Lower leg skin (tissue), 4 donors: ENCODE data around the gene COL4A2. TPM values are rescaled to one million over a fixed set of nuclear protein-coding genes. Genes with fewer than 3 reads are reported as not detected.
"Not testable (repeated sequence)": the region's sequence is repeated elsewhere in the genome, so short reads cannot be mapped to it uniquely, and the experiment has no call there.

Experiments used
- DNase-seq, 2 donors: peaks; one replicate each; pipeline ENCODE4 v3.0.0-alpha.2; 2019; ENCODE audit warnings: low spot score in 2 of 2
- H3K4me3 ChIP-seq: fragments of 200-600 bp; sonication (generic); 2 replicates; pipeline ENCODE4 v1.5.1; 2017; ENCODE audit warnings: mild to moderate bottlenecking, low read depth; ENCODE audit not compliant: poor library complexity, severe bottlenecking
- CTCF ChIP-seq, 3 donors: fragments of 450-650 bp; IDR thresholded peaks; one replicate each; pipeline ENCODE4 v1.5.1; 2016; ENCODE audit warnings: antibody characterized with exemption in 3 of 3, mild to moderate bottlenecking in 3 of 3, moderate library complexity in 2 of 3
- POLR2A ChIP-seq, 2 donors: fragments of 450-650 bp; IDR thresholded peaks; one replicate each; pipeline ENCODE4 v1.6.1; 2016 to 2017; ENCODE audit warnings: antibody characterized with exemption in 2 of 2, mild to moderate bottlenecking in 1 of 2, moderate library complexity in 1 of 2
- WGBS, 2 donors: methylation state at CpG; one replicate each; pipeline ENCODE4 v1.1.5; 2018; 5-methylcytosine and 5-hydroxymethylcytosine counted together
- intact Hi-C: fragments of 100-400 bp; cut with DNase I; formaldehyde crosslinking; loops from one replicate; pipeline ENCODE4 v1.15.0; 2023; ENCODE audit warnings: low total_unique reads
- total RNA-seq, 4 donors: library from RNA; depleted of rRNA; stranded (reverse); fragments of >200 nt; gene quantifications; one replicate each; pipeline ENCODE4 v1.1.0, GENCODE V29; 2016

The COL4A2 gene
- total RNA-seq, 4 donors from 2014 or later: 40.8 to 119 (median 58.9) TPM

GRCh38 chr13:110393761-110394160, 86.7 kb downstream of the COL4A2 start:
- DNase-seq: no peak
- intact Hi-C loops: no loop called here
- WGBS, 2 donors: 97 to 99% methylated on average over 4 of the region's 4 CpGs
- H3K4me3 ChIP-seq: no peak overlapping the region
- no peak for TF ChIP-seq POLR2A (IDR thresholded peaks at IDR 0.05)
- TF ChIP-seq CTCF (IDR thresholded peaks at IDR 0.05): no peak

- no peak for TF ChIP-seq POLR2A (IDR thresholded peaks at IDR 0.05)
- TF ChIP-seq CTCF (IDR thresholded peaks at IDR 0.05): no peak
- no peak overlapping the region for H3K4me3 ChIP-seq
- WGBS, 2 donors: 87 to 93% methylated on average over 13 of the region's 13 CpGs
- DNase-seq: no peak
- intact Hi-C loops: no loop called here
Observed at GRCh38 chr13:110394371-110394841, 87.3 kb downstream of the COL4A2 start.

GRCh38 chr13:110395616-110396015, 88.5 kb downstream of the COL4A2 start:
- H3K4me3 ChIP-seq, DNase-seq, intact Hi-C loops: not testable (repeated sequence)
- WGBS, 2 donors: 90 to 93% methylated on average over 14 of the region's 14 CpGs

- no peak overlapping the region for H3K4me3 ChIP-seq
- no peak for DNase-seq
- no peak for TF ChIP-seq CTCF (IDR thresholded peaks at IDR 0.05)
- intact Hi-C loops: no loop called here
- 55 to 65% methylated on average over 6 of the region's 6 CpGs for WGBS, 2 donors
Observed at GRCh38 chr13:110396476-110396875, 89.4 kb downstream of the COL4A2 start.

- no peak overlapping the region for H3K4me3 ChIP-seq
- DNase-seq: peak; percentile 90 to 97
- WGBS, 2 donors: 37 to 51% methylated on average over 11 of the region's 11 CpGs
- TF ChIP-seq CTCF (IDR thresholded peaks at IDR 0.05) (no peak), POLR2A (IDR thresholded peaks at IDR 0.05) (no peak)
- intact Hi-C loops: no loop called here
Observed at GRCh38 chr13:110396913-110397381, 89.9 kb downstream of the COL4A2 start.

GRCh38 chr13:110397436-110398115, 90.5 kb downstream of the COL4A2 start:
- 47 to 48% methylated on average over 14 of the region's 14 CpGs for WGBS, 2 donors
- peak; percentile 39 to 85 for DNase-seq
- no peak overlapping the region for H3K4me3 ChIP-seq
- no peak for TF ChIP-seq CTCF (IDR thresholded peaks at IDR 0.05)
- no peak for TF ChIP-seq POLR2A (IDR thresholded peaks at IDR 0.05)
- intact Hi-C loops: no loop called here
